Glutamatergic neuron (in vitro differentiated cells): Measurements from ENCODE around the gene UBAC2. TPM values are rescaled to one million over a fixed set of nuclear protein-coding genes. Genes with fewer than 3 reads are reported as not detected.

Source experiments
- DNase-seq: peaks from one replicate; pipeline ENCODE4 v3.0.0; 2022
- H3K27ac Mint-ChIP-seq: one replicate; pipeline ENCODE4 v1.8.0; 2020; ENCODE audit warnings: mild to moderate bottlenecking, mixed read lengths, inconsistent platforms; ENCODE audit not compliant: unreplicated experiment
- H3K27me3 Mint-ChIP-seq: one replicate; pipeline ENCODE4 v1.8.0; 2020; ENCODE audit warnings: mild to moderate bottlenecking, moderate library complexity, mixed read lengths, inconsistent platforms; ENCODE audit not compliant: unreplicated experiment
- H3K36me3 Mint-ChIP-seq: one replicate; pipeline ENCODE4 v1.8.0; 2020; ENCODE audit warnings: mild to moderate bottlenecking, mixed read lengths, inconsistent platforms; ENCODE audit not compliant: unreplicated experiment
- H3K4me1 Mint-ChIP-seq: one replicate; pipeline ENCODE4 v1.8.0; 2020; ENCODE audit warnings: mild to moderate bottlenecking, low read depth, mixed read lengths, inconsistent platforms; ENCODE audit not compliant: unreplicated experiment
- H3K4me3 Mint-ChIP-seq: one replicate; pipeline ENCODE4 v1.8.0; 2020; ENCODE audit warnings: mild to moderate bottlenecking, mixed read lengths, inconsistent platforms; ENCODE audit not compliant: unreplicated experiment
- H3K9me3 Mint-ChIP-seq: one replicate; pipeline ENCODE4 v1.8.0; 2020; ENCODE audit warnings: mild to moderate bottlenecking, moderate library complexity, mixed read lengths, inconsistent platforms; ENCODE audit not compliant: unreplicated experiment
- total RNA-seq: library from RNA; stranded (reverse); fragmentation: NEBNext Ultra II Directional; extraction: Animal tissue kit (Norgen Biotek cat#: 25700); gene quantifications from one replicate; pipeline ENCODE4 v1.2.1, GENCODE V29; 2021; ENCODE audit not compliant: unreplicated experiment
- TF ChIP-seq, protein P1 (sequence below): fragments of 200-600 bp; sonication (generic); IDR thresholded peaks from one replicate; pipeline ENCODE4 v1.5.0; 2021; ENCODE audit not compliant: partially characterized antibody, unreplicated experiment

The UBAC2 gene
- total RNA-seq, 1 donor from 2014 or later, result 33.3 TPM

- no peak overlapping the region for H3K4me3 Mint-ChIP-seq
- H3K27me3 Mint-ChIP-seq, result no peaks in the 10 kb centered on the region
- no peaks in the 10 kb centered on the region for H3K36me3 Mint-ChIP-seq
- TF ChIP-seq, protein P1, sequence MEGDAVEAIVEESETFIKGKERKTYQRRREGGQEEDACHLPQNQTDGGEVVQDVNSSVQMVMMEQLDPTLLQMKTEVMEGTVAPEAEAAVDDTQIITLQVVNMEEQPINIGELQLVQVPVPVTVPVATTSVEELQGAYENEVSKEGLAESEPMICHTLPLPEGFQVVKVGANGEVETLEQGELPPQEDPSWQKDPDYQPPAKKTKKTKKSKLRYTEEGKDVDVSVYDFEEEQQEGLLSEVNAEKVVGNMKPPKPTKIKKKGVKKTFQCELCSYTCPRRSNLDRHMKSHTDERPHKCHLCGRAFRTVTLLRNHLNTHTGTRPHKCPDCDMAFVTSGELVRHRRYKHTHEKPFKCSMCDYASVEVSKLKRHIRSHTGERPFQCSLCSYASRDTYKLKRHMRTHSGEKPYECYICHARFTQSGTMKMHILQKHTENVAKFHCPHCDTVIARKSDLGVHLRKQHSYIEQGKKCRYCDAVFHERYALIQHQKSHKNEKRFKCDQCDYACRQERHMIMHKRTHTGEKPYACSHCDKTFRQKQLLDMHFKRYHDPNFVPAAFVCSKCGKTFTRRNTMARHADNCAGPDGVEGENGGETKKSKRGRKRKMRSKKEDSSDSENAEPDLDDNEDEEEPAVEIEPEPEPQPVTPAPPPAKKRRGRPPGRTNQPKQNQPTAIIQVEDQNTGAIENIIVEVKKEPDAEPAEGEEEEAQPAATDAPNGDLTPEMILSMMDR, result no peak
- peaks cover 2% of the 10 kb centered on the region for H3K9me3 Mint-ChIP-seq
- no peak overlapping the region for H3K27ac Mint-ChIP-seq
- H3K4me1 Mint-ChIP-seq, result peaks cover 11% of the 10 kb centered on the region
- no peak for DNase-seq
Measured at GRCh38 chr13:99299256-99299919, 98.7 kb downstream of the UBAC2 start.

GRCh38 chr13:99299920-99300341 is 99.3 kb downstream of the UBAC2 start:
- Mint-ChIP-seq H3K4me3 (no peak overlapping the region), H3K36me3 (no peaks in the 10 kb centered on the region), H3K27me3 (no peaks in the 10 kb centered on the region), H3K4me1 (peaks cover 14% of the 10 kb centered on the region), H3K9me3 (peaks cover 2% of the 10 kb centered on the region), H3K27ac (no peak overlapping the region)
- TF ChIP-seq, protein P1, result no peak
- no peak for DNase-seq

- no peaks in the 10 kb centered on the region for H3K27me3 Mint-ChIP-seq
- H3K4me1 Mint-ChIP-seq, result peaks cover 9% of the 10 kb centered on the region
- TF ChIP-seq, protein P1, result no peak
- H3K9me3 Mint-ChIP-seq, result peaks cover 2% of the 10 kb centered on the region
- H3K27ac Mint-ChIP-seq, result no peak overlapping the region
- no peaks in the 10 kb centered on the region for H3K36me3 Mint-ChIP-seq
- DNase-seq, result no peak
- no peak overlapping the region for H3K4me3 Mint-ChIP-seq
Measured at GRCh38 chr13:99301056-99301838, 100.6 kb downstream of the UBAC2 start.

- no peak for DNase-seq
- Mint-ChIP-seq H3K27ac (no peak overlapping the region), H3K36me3 (no peaks in the 10 kb centered on the region), H3K4me1 (peaks cover 9% of the 10 kb centered on the region), H3K9me3 (peaks cover 2% of the 10 kb centered on the region), H3K27me3 (peaks cover 2% of the 10 kb centered on the region), H3K4me3 (no peak overlapping the region)
- TF ChIP-seq, protein P1, result no peak
Measured at GRCh38 chr13:99301913-99302636, 101.4 kb downstream of the UBAC2 start.
